ENCODE measurements around the gene STK33.

The STK33 gene

GRCh38 chr11:8346157-8346755, 247.8 kb downstream of the STK33 start:
- no peak for TF ChIP-seq GATA2 (IDR thresholded peaks at IDR 0.05; ENCODE audit: low read depth, low read length)
- no peak for TF ChIP-seq GATA3 (IDR thresholded peaks at IDR 0.05; ENCODE audit: low read depth, low read length)

GRCh38 chr11:8345179-8345578, 248.8 kb downstream of the STK33 start:
- no peak for TF ChIP-seq GATA3 (IDR thresholded peaks at IDR 0.05; ENCODE audit: low read depth, low read length)
- TF ChIP-seq GATA2 (IDR thresholded peaks at IDR 0.05; ENCODE audit: low read depth, low read length) = no peak

- no peak for TF ChIP-seq GATA2 (IDR thresholded peaks at IDR 0.05; ENCODE audit: low read depth, low read length)
- no peak for TF ChIP-seq GATA3 (IDR thresholded peaks at IDR 0.05; ENCODE audit: low read depth, low read length)
These were observed 249.7 kb downstream of the STK33 start for GRCh38 chr11:8344346-8344745.

GRCh38 chr11:8342821-8343681, 251.0 kb downstream of the STK33 start:
- TF ChIP-seq GATA2 (IDR thresholded peaks at IDR 0.05; ENCODE audit: low read depth, low read length) = no peak

- TF ChIP-seq GATA3 (IDR thresholded peaks at IDR 0.05; ENCODE audit: low read depth, low read length) (no peak), GATA2 (IDR thresholded peaks at IDR 0.05; ENCODE audit: low read depth, low read length) (no peak)
These were observed 252.0 kb downstream of the STK33 start for GRCh38 chr11:8341996-8342395.
